Panc1 (cell line): ENCODE results near the gene ILDR1. TPM values are rescaled to one million over a fixed set of nuclear protein-coding genes. Genes with fewer than 3 reads are reported as not detected.

Source experiments
- ATAC-seq: fragments of 200-7000 bp; cut with Tn5 transposase; 2 replicates; pipeline ENCODE4 v1.9.1; 2020; ENCODE audit warnings: mild to moderate bottlenecking, moderate library complexity
- BruUV-seq: library from RNA; stranded (reverse); fragments of 400-500 nt; replicated peaks from 2 replicates; lab custom pipeline; 2021; lab: Mats Ljungman, UMichigan
- CTCF ChIA-PET: fragments of 300-600 bp; sonication (Branson Sonifier 250); formaldehyde crosslinking; loops from one replicate; lab custom pipeline; 2022; ENCODE audit warnings: antibody characterized with exemption; lab: Charles Lee
- POLR2A ChIA-PET: fragments of 300-600 bp; sonication (Branson Sonifier 250); formaldehyde crosslinking; loops from one replicate; lab custom pipeline; 2022; ENCODE audit warnings: antibody characterized with exemption; lab: Charles Lee
- DNase-seq: peaks from one replicate; pipeline ENCODE4 v3.0.0-alpha.2; 2010; ENCODE audit warnings: low read depth, low spot score
- H3K27ac ChIP-seq: 2 replicates; pipeline ENCODE4 v1.5.1; 2011; ENCODE audit warnings: mild to moderate bottlenecking, low read length, inconsistent platforms
- H3K27me3 ChIP-seq: fragments of 200-500 bp; sonication (Bioruptor generic); 2 replicates; pipeline ENCODE4 v1.6.0; 2014; ENCODE audit warnings: low read length, inconsistent platforms; ENCODE audit not compliant: control insufficient read depth, insufficient read depth
- H3K36me3 ChIP-seq: fragments of 200-500 bp; sonication (Bioruptor generic); 2 replicates; pipeline ENCODE4 v1.5.1; 2014; ENCODE audit warnings: inconsistent platforms, mild to moderate bottlenecking, low read length, moderate library complexity; ENCODE audit not compliant: control insufficient read depth, insufficient read depth
- H3K4me1 ChIP-seq: 2 replicates; pipeline ENCODE4 v1.5.1; 2011; ENCODE audit warnings: inconsistent platforms, mild to moderate bottlenecking, low read length, moderate library complexity; ENCODE audit not compliant: control insufficient read depth, insufficient read depth
- H3K4me3 ChIP-seq, 2 experiments: 2 replicates each; pipeline ENCODE4 v1.5.1; 2011 to 2012; ENCODE audit warnings: low read depth in 2 of 2, low read length in 2 of 2, mild to moderate bottlenecking in 2 of 2, inconsistent platforms in 1 of 2, moderate library complexity in 1 of 2
- H3K9me3 ChIP-seq: fragments of 200-500 bp; sonication (Bioruptor generic); 2 replicates; pipeline ENCODE4 v1.5.1; 2014; ENCODE audit warnings: low read depth, mild to moderate bottlenecking, inconsistent platforms, low read length, moderate library complexity; ENCODE audit not compliant: control insufficient read depth, insufficient read depth
- POLR2AphosphoS5 ChIP-seq: IDR thresholded peaks from 2 replicates; pipeline ENCODE4 v1.6.1; 2012; ENCODE audit warnings: mild to moderate bottlenecking, low read depth, low read length, moderate library complexity
- SIN3A ChIP-seq: IDR thresholded peaks from 2 replicates; pipeline ENCODE4 v1.6.1; 2012; ENCODE audit warnings: low read depth, mild to moderate bottlenecking, low read length, moderate library complexity, borderline replicate concordance; ENCODE audit not compliant: insufficient read depth
- TCF7L2 ChIP-seq: IDR thresholded peaks from 2 replicates; pipeline ENCODE4 v1.6.1; 2011; ENCODE audit warnings: mild to moderate bottlenecking, low read depth, low read length, inconsistent platforms
- in situ Hi-C: cut with HindIII; loops from 2 replicates; pipeline ENCODE4 v1.10.0; 2016; ENCODE audit warnings: low sequenced_read_pairs, low pct_unique_long_range_greater_than_20kb
- intact Hi-C: fragments of 100-400 bp; cut with micrococcal nuclease; formaldehyde crosslinking; loops from one replicate; pipeline ENCODE4 v1.10.0; 2022; ENCODE audit not compliant: unreplicated experiment
- total RNA-seq: library from RNA; stranded (reverse); gene quantifications from one replicate; pipeline ENCODE4 v1.2.1, GENCODE V29; 2021; ENCODE audit not compliant: unreplicated experiment
- TF ChIP-seq, protein P1 (sequence below): fragments of 450-650 bp; IDR thresholded peaks from 2 replicates; pipeline ENCODE4 v1.5.1; 2017; ENCODE audit warnings: mild to moderate bottlenecking
- TF ChIP-seq, protein P2 (sequence below), 2 experiments: IDR thresholded peaks; 2 replicates each; pipeline ENCODE4 v1.6.1; 2011 to 2012; ENCODE audit warnings: low read depth in 2 of 2, control low read depth in 1 of 2, low read length in 1 of 2, mild to moderate bottlenecking in 1 of 2, moderate library complexity in 1 of 2; ENCODE audit not compliant: insufficient read depth in 1 of 2

ILDR1 gene
- total RNA-seq, 1 experiment from 2014 or later = not detected

DNA sequence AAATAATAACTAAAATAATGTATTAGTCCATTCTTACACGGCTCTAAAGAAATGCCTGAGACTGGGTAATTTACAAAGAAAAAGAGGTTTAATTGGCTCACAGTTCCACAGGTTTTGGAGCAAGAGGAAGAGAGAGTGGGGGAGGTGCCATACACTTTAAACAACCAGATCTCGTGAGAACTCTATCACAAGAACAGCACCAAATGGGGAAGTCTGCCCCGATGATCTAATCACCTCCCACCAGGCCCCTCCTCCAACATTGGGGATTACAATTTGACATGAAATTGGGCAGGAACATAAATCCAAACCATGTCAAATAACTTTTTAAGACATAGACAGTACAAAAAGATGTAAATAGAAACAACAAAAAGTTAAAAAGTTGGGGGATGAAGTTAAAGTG, 63.2 kb downstream of the ILDR1 start:
- no peaks in the 10 kb centered on the region for H3K36me3 ChIP-seq
- in situ Hi-C loops = no loop called here
- no peaks in the 10 kb centered on the region for H3K9me3 ChIP-seq
- TF ChIP-seq, protein P1, sequence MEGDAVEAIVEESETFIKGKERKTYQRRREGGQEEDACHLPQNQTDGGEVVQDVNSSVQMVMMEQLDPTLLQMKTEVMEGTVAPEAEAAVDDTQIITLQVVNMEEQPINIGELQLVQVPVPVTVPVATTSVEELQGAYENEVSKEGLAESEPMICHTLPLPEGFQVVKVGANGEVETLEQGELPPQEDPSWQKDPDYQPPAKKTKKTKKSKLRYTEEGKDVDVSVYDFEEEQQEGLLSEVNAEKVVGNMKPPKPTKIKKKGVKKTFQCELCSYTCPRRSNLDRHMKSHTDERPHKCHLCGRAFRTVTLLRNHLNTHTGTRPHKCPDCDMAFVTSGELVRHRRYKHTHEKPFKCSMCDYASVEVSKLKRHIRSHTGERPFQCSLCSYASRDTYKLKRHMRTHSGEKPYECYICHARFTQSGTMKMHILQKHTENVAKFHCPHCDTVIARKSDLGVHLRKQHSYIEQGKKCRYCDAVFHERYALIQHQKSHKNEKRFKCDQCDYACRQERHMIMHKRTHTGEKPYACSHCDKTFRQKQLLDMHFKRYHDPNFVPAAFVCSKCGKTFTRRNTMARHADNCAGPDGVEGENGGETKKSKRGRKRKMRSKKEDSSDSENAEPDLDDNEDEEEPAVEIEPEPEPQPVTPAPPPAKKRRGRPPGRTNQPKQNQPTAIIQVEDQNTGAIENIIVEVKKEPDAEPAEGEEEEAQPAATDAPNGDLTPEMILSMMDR = no peak
- TF ChIP-seq SIN3A (no peak), POLR2AphosphoS5 (no peak), TCF7L2 (no peak)
- TF ChIP-seq, protein P2, sequence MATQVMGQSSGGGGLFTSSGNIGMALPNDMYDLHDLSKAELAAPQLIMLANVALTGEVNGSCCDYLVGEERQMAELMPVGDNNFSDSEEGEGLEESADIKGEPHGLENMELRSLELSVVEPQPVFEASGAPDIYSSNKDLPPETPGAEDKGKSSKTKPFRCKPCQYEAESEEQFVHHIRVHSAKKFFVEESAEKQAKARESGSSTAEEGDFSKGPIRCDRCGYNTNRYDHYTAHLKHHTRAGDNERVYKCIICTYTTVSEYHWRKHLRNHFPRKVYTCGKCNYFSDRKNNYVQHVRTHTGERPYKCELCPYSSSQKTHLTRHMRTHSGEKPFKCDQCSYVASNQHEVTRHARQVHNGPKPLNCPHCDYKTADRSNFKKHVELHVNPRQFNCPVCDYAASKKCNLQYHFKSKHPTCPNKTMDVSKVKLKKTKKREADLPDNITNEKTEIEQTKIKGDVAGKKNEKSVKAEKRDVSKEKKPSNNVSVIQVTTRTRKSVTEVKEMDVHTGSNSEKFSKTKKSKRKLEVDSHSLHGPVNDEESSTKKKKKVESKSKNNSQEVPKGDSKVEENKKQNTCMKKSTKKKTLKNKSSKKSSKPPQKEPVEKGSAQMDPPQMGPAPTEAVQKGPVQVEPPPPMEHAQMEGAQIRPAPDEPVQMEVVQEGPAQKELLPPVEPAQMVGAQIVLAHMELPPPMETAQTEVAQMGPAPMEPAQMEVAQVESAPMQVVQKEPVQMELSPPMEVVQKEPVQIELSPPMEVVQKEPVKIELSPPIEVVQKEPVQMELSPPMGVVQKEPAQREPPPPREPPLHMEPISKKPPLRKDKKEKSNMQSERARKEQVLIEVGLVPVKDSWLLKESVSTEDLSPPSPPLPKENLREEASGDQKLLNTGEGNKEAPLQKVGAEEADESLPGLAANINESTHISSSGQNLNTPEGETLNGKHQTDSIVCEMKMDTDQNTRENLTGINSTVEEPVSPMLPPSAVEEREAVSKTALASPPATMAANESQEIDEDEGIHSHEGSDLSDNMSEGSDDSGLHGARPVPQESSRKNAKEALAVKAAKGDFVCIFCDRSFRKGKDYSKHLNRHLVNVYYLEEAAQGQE (IDR thresholded peaks at IDR 0.05; ENCODE audit: insufficient read depth in 1 of 2, low read depth in 2 of 2, low read length in 1 of 2) = no peak
- 0 out of 2 replicates have a peak, but pooled peaks cover 2% of the 10 kb centered on the region for H3K27me3 ChIP-seq
- no TSS peak for BruUV-seq
- ChIA-PET POLR2A (no interaction called here), CTCF (no interaction called here)
- intact Hi-C loops = no loop called here
- no peak for ATAC-seq
- no peak overlapping the region for H3K4me3 ChIP-seq
- no peak for DNase-seq
- no peaks in the 10 kb centered on the region for H3K4me1 ChIP-seq
- H3K27ac ChIP-seq = no peak overlapping the region

DNA sequence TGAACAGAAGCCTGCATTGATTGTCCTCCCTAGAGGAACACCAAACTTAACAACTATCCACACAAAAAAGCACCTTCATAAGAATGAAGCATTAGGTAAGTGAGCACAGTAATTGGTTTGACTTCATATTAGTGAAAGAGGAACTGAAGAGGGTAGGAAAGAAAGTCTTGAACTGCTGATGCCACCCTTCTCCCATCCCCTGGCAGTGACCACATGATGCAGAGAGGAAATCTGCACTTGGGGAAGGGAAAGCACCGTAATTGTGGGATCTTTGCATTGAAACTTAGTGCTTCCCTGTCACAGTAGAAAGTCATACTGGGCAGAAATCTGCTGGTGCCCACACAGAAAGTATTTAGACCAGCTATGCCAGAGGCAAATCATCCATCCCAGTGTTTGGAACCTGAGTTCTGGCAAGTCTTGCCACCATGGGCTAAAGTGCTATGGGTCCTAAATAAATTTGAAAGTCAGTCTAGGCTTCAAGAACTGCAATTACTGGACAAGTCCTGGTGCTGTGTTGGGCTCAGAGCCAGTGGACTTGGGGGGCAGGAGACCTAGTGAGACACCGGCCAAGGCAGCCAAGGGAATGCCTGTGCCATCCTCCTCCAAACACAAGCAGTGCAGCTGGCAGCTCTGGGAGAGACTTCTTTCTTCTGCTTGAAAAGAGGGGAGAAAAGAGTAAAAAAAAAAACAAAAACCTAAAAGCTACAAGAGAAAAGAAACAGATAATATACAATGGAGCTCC, 64.2 kb downstream of the ILDR1 start:
- CTCF ChIA-PET = no interaction called here
- 0 out of 2 replicates have a peak, but pooled peaks cover 2% of the 10 kb centered on the region for H3K27me3 ChIP-seq
- POLR2A ChIA-PET = no interaction called here

More for the DNA sequence above, 64.2 kb downstream of the ILDR1 start:
- no peaks in the 10 kb centered on the region for H3K4me1 ChIP-seq
- no peak for ATAC-seq
- in situ Hi-C loops (no loop called here), intact Hi-C loops (no loop called here)
- H3K36me3 ChIP-seq = no peaks in the 10 kb centered on the region
- no peaks in the 10 kb centered on the region for H3K9me3 ChIP-seq
- DNase-seq = no peak
- H3K4me3 ChIP-seq = no peak overlapping the region
- BruUV-seq = no TSS peak
- H3K27ac ChIP-seq = no peak overlapping the region
- TF ChIP-seq POLR2AphosphoS5 (no peak), TCF7L2 (no peak), SIN3A (no peak)
- TF ChIP-seq, protein P1 = no peak
- TF ChIP-seq, protein P2 (IDR thresholded peaks at IDR 0.05; ENCODE audit: insufficient read depth in 1 of 2, low read depth in 2 of 2, low read length in 1 of 2) = no peak
